BLaER1 treated with 17β-estradiol and CSF1 and Interleukin-3, amounts not matched to agents 10 nM and 100 nM (cell line): ENCODE results near the gene RBMS1.

Experiments
- H3K27ac ChIP-seq, 11 experiments: shearing (Covaris generic); formaldehyde crosslinking; 2 replicates each; pipeline ENCODE4 v1.8.1; 2022
- H3K27me3 ChIP-seq, 11 experiments: shearing (Covaris generic); formaldehyde crosslinking; 2 replicates each; pipeline ENCODE4 v1.8.1; 2022
- H3K36me3 ChIP-seq, 11 experiments: shearing (Covaris generic); formaldehyde crosslinking; 2 replicates each; pipeline ENCODE4 v1.8.1; 2022
- H3K4me1 ChIP-seq, 10 experiments: shearing (Covaris generic); formaldehyde crosslinking; 2 replicates each; pipeline ENCODE4 v1.8.1; 2022
- H3K4me2 ChIP-seq, 11 experiments: shearing (Covaris generic); formaldehyde crosslinking; 2 replicates each; pipeline ENCODE4 v1.8.1; 2022
- H3K4me3 ChIP-seq, 10 experiments: shearing (Covaris generic); formaldehyde crosslinking; 2 replicates each; pipeline ENCODE4 v1.8.1; 2022
- H3K9ac ChIP-seq, 11 experiments: shearing (Covaris generic); formaldehyde crosslinking; 2 replicates each; pipeline ENCODE4 v1.8.1; 2022
- H3K9me3 ChIP-seq, 11 experiments: shearing (Covaris generic); formaldehyde crosslinking; replicated peaks in 1 of 11; 2 replicates each; pipeline ENCODE4 v1.8.1; 2022
- H4K20me1 ChIP-seq, 11 experiments: shearing (Covaris generic); formaldehyde crosslinking; 2 replicates each; pipeline ENCODE4 v1.8.1; 2022
- Cebpa-rat ChIP-seq, 11 experiments: shearing (Covaris generic); IDR thresholded peaks; 2 replicates each; pipeline ENCODE4 v1.8.1; 2022

The RBMS1 gene

GRCh38 chr2:160324917-160325316 is 168.7 kb downstream of the RBMS1 start:
- Histone ChIP-seq H3K4me3 (no peak overlapping the region), H3K4me1 (peaks cover 0 to 78% (median 7%) of the 10 kb centered on the region in 10 experiments; a peak in 9 of 20 replicates), H3K9me3 (no peaks in the 10 kb centered on the region), H3K27me3 (no peaks in the 10 kb centered on the region), H3K4me2 (peak overlapping the region in 2 of 11 experiments; percentile 41 to 47; a peak in 4 of 22 replicates), H3K27ac (no peak overlapping the region; a peak in 1 of 22 replicates), H3K9ac (no peak overlapping the region), H3K36me3 (peaks cover 0 to 12% (median 0%) of the 10 kb centered on the region in 11 experiments; a peak in 4 of 22 replicates), H4K20me1 (peaks cover 4 to 95% (median 15%) of the 10 kb centered on the region in 11 experiments; a peak in 11 of 22 replicates)
- TF ChIP-seq Cebpa-rat (IDR thresholded peaks at IDR 0.05), result no peak

- Histone ChIP-seq H3K4me1 (peaks cover 0 to 82% (median 7%) of the 10 kb centered on the region in 10 experiments; a peak in 9 of 20 replicates), H3K27me3 (no peaks in the 10 kb centered on the region), H3K9me3 (no peaks in the 10 kb centered on the region), H3K9ac (no peak overlapping the region), H4K20me1 (peaks cover 4 to 98% (median 13%) of the 10 kb centered on the region in 11 experiments; a peak in 12 of 22 replicates), H3K36me3 (peaks cover 0 to 6% (median 0%) of the 10 kb centered on the region in 11 experiments; a peak in 3 of 22 replicates), H3K4me3 (no peak overlapping the region), H3K4me2 (no peak overlapping the region), H3K27ac (no peak overlapping the region)
- no peak for TF ChIP-seq Cebpa-rat (IDR thresholded peaks at IDR 0.05)
Observed at GRCh38 chr2:160324161-160324800, 169.3 kb downstream of the RBMS1 start.

GRCh38 chr2:160322320-160322719 is 171.3 kb downstream of the RBMS1 start:
- no peak for TF ChIP-seq Cebpa-rat (IDR thresholded peaks at IDR 0.05)
- Histone ChIP-seq H3K27me3 (no peaks in the 10 kb centered on the region), H3K9ac (no peak overlapping the region), H3K4me3 (no peak overlapping the region), H4K20me1 (peaks cover 0 to 87% (median 16%) of the 10 kb centered on the region in 11 experiments; a peak in 12 of 22 replicates), H3K27ac (no peak overlapping the region), H3K9me3 (no peaks in the 10 kb centered on the region), H3K4me1 (peaks cover 0 to 89% (median 7%) of the 10 kb centered on the region in 10 experiments; a peak in 9 of 20 replicates), H3K36me3 (peaks cover 0 to 13% (median 2%) of the 10 kb centered on the region in 11 experiments; a peak in 8 of 22 replicates), H3K4me2 (peak overlapping the region in 4 of 11 experiments; percentile 4 to 78 (median 57); a peak in 6 of 22 replicates)

GRCh38 chr2:160321006-160321405 is 172.6 kb downstream of the RBMS1 start:
- TF ChIP-seq Cebpa-rat (IDR thresholded peaks at IDR 0.05), result no peak

GRCh38 chr2:160319700-160320099 is 173.9 kb downstream of the RBMS1 start:
- Histone ChIP-seq H3K27me3 (no peaks in the 10 kb centered on the region), H3K9me3 (no peaks in the 10 kb centered on the region), H3K4me3 (no peak overlapping the region), H3K36me3 (peaks cover 0 to 30% (median 8%) of the 10 kb centered on the region in 11 experiments; a peak in 10 of 22 replicates), H3K4me2 (no peak overlapping the region), H3K9ac (no peak overlapping the region), H4K20me1 (peaks cover 0 to 73% (median 16%) of the 10 kb centered on the region in 11 experiments; a peak in 12 of 22 replicates), H3K27ac (no peak overlapping the region), H3K4me1 (peaks cover 0 to 86% (median 7%) of the 10 kb centered on the region in 10 experiments; a peak in 9 of 20 replicates)
- TF ChIP-seq Cebpa-rat (IDR thresholded peaks at IDR 0.05), result no peak

More at GRCh38 chr2:160321006-160321405, 172.6 kb downstream of the RBMS1 start:
- Histone ChIP-seq H3K4me1 (peaks cover 0 to 89% (median 7%) of the 10 kb centered on the region in 10 experiments; a peak in 9 of 20 replicates), H3K9me3 (no peaks in the 10 kb centered on the region), H3K27ac (peak overlapping the region in 2 of 11 experiments; percentile 10 to 36; a peak in 1 of 22 replicates), H4K20me1 (peaks cover 0 to 77% (median 16%) of the 10 kb centered on the region in 11 experiments; a peak in 12 of 22 replicates), H3K27me3 (no peaks in the 10 kb centered on the region), H3K36me3 (peaks cover 0 to 26% (median 8%) of the 10 kb centered on the region in 11 experiments; a peak in 10 of 22 replicates), H3K9ac (no peak overlapping the region), H3K4me2 (peak overlapping the region in 4 of 11 experiments; percentile 3 to 78 (median 58); a peak in 6 of 22 replicates), H3K4me3 (no peak overlapping the region)

- TF ChIP-seq Cebpa-rat (IDR thresholded peaks at IDR 0.05), result no peak
- Histone ChIP-seq H3K9me3 (no peaks in the 10 kb centered on the region), H3K27me3 (no peaks in the 10 kb centered on the region), H3K4me1 (peaks cover 0 to 81% (median 7%) of the 10 kb centered on the region in 10 experiments; a peak in 9 of 20 replicates), H3K27ac (peak overlapping the region in 1 of 11 experiments; percentile 7; a peak in 1 of 22 replicates), H3K9ac (no peak overlapping the region), H3K4me2 (peak overlapping the region in 2 of 11 experiments; percentile 66 to 75; a peak in 3 of 22 replicates), H3K4me3 (no peak overlapping the region), H4K20me1 (peaks cover 0 to 70% (median 11%) of the 10 kb centered on the region in 11 experiments; a peak in 11 of 22 replicates), H3K36me3 (peaks cover 0 to 44% (median 9%) of the 10 kb centered on the region in 11 experiments; a peak in 13 of 22 replicates)
Observed at GRCh38 chr2:160318218-160318617, 175.4 kb downstream of the RBMS1 start.

- no peak for TF ChIP-seq Cebpa-rat (IDR thresholded peaks at IDR 0.05)
- H3K4me2 ChIP-seq, result peak overlapping the region in 3 of 11 experiments; percentile 14 to 75 (median 66); a peak in 4 of 22 replicates
Observed at GRCh38 chr2:160317181-160318099, 176.2 kb downstream of the RBMS1 start.

GRCh38 chr2:160315337-160315736 is 178.3 kb downstream of the RBMS1 start:
- Histone ChIP-seq H3K4me2 (peak overlapping the region in 1 of 11 experiments; percentile 28; a peak in 3 of 22 replicates), H3K27me3 (no peaks in the 10 kb centered on the region), H3K4me3 (no peak overlapping the region), H3K27ac (no peak overlapping the region), H3K4me1 (peaks cover 0 to 52% (median 0%) of the 10 kb centered on the region in 10 experiments; a peak in 5 of 20 replicates), H4K20me1 (peaks cover 0 to 46% (median under 1%) of the 10 kb centered on the region in 11 experiments; a peak in 7 of 22 replicates), H3K36me3 (peaks cover 10 to 71% (median 26%) of the 10 kb centered on the region in 11 experiments), H3K9ac (no peak overlapping the region), H3K9me3 (no peaks in the 10 kb centered on the region)
- no peak for TF ChIP-seq Cebpa-rat (IDR thresholded peaks at IDR 0.05)

More at GRCh38 chr2:160317181-160318099, 176.2 kb downstream of the RBMS1 start:
- Histone ChIP-seq H3K9me3 (no peaks in the 10 kb centered on the region), H3K4me3 (no peak overlapping the region), H3K9ac (no peak overlapping the region), H3K4me1 (peaks cover 0 to 73% (median 4%) of the 10 kb centered on the region in 10 experiments; a peak in 9 of 20 replicates), H4K20me1 (peaks cover 0 to 62% (median 11%) of the 10 kb centered on the region in 11 experiments; a peak in 10 of 22 replicates), H3K36me3 (peaks cover 0 to 52% (median 15%) of the 10 kb centered on the region in 11 experiments; a peak in 17 of 22 replicates), H3K27ac (peak overlapping the region in 3 of 11 experiments; percentile 13 to 68 (median 60); a peak in 3 of 22 replicates), H3K27me3 (no peaks in the 10 kb centered on the region)
